Colonic mucosa (tissue), 4 donors: ENCODE measurements around the gene MBD3. TPM values are rescaled to one million over a fixed set of nuclear protein-coding genes. Genes with fewer than 3 reads are reported as not detected.

Source experiments
- DNase-seq: peaks from one replicate; pipeline ENCODE4 v3.0.0-alpha.2; 2020
- H3K27ac ChIP-seq: fragments of 200-600 bp; one replicate; pipeline ENCODE4 v1.8.0; 2021
- H3K27me3 ChIP-seq: fragments of 200-600 bp; one replicate; pipeline ENCODE4 v1.8.0; 2021
- H3K36me3 ChIP-seq: fragments of 200-600 bp; one replicate; pipeline ENCODE4 v1.8.0; 2021
- H3K4me1 ChIP-seq: fragments of 200-600 bp; one replicate; pipeline ENCODE4 v1.8.0; 2021; ENCODE audit warnings: mild to moderate bottlenecking
- H3K4me3 ChIP-seq: fragments of 200-600 bp; one replicate; pipeline ENCODE4 v1.8.0; 2021
- H3K9ac ChIP-seq, 2 donors: one replicate each; pipeline ENCODE4 v1.7.0; 2013; ENCODE audit warnings: control low read depth in 2 of 2, low read depth in 2 of 2, low read length in 2 of 2
- H3K9me3 ChIP-seq: fragments of 200-600 bp; one replicate; pipeline ENCODE4 v1.8.0; 2021
- intact Hi-C: fragments of 100-400 bp; cut with DNase I; formaldehyde crosslinking; loops from one replicate; pipeline ENCODE4 v1.14.1; 2022
- total RNA-seq, 2 donors: library from RNA; stranded (reverse); fragmentation: NEBNext Ultra II Directional in 1 of 2; extraction: Animal tissue kit (Norgen Biotek cat#: 25700) in 1 of 2; gene quantifications; one replicate each; pipeline ENCODE4 v1.2.1, GENCODE V29; 2021
- TF ChIP-seq, protein P1 (sequence below): fragments of 200-600 bp; IDR thresholded peaks from one replicate; pipeline ENCODE4 v1.8.0; 2022; ENCODE audit warnings: antibody characterized with exemption, mild to moderate bottlenecking
- donor health status: healthy.
- donor health status: DM: no; HTN: no; CAD: no.
- donor health status: DM: no; HTN: no; CAD: no.

MBD3 gene
- total RNA-seq, 2 donors from 2014 or later = 44.9 to 109 TPM

DNA sequence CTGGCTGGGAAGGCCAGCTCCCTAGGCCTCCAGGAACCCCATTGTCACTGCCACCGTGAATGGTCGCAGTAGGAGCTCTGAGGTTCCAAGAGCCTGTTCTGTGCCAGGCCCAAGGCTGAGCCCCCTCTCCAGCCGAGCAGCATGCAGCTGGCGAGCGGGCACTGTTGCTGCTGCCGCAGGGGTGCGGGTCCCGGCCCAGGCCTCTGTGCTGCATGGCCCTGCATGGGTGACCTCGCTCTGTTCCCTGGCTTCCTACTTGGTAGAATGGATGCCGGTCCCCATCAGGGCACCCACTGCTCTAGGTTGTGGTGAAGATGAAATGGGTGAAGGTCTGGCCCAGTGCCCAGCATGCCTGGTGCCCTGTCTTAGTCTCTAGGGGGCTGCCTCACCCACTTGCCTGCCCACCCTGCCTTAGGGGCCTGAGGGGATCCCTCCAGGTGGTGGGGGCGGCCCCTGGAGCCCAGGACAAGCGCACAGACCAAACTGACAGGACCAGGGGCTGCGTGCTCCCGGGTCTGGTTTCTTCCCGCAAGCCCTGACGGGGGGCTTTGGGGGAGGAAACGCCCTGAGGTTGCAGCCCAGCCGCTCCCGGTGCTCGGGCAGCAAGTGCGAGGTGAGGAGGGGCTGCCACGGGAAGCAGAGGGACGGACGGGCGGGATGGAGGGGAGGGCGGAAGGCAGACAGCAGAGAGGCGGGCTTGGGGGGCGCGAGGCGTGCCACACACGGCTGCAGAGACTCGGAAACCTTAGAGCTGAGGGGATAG, 21.3 kb upstream of the MBD3 start:
- TF ChIP-seq, protein P1, sequence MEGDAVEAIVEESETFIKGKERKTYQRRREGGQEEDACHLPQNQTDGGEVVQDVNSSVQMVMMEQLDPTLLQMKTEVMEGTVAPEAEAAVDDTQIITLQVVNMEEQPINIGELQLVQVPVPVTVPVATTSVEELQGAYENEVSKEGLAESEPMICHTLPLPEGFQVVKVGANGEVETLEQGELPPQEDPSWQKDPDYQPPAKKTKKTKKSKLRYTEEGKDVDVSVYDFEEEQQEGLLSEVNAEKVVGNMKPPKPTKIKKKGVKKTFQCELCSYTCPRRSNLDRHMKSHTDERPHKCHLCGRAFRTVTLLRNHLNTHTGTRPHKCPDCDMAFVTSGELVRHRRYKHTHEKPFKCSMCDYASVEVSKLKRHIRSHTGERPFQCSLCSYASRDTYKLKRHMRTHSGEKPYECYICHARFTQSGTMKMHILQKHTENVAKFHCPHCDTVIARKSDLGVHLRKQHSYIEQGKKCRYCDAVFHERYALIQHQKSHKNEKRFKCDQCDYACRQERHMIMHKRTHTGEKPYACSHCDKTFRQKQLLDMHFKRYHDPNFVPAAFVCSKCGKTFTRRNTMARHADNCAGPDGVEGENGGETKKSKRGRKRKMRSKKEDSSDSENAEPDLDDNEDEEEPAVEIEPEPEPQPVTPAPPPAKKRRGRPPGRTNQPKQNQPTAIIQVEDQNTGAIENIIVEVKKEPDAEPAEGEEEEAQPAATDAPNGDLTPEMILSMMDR = no peak
- Histone ChIP-seq H3K9ac (no peak overlapping the region), H3K36me3 (peaks cover 4% of the 10 kb centered on the region), H3K4me1 (no peaks in the 10 kb centered on the region), H3K9me3 (no peaks in the 10 kb centered on the region), H3K27me3 (no peaks in the 10 kb centered on the region), H3K27ac (no peak overlapping the region), H3K4me3 (no peak overlapping the region)
- no peak for DNase-seq
- intact Hi-C loops = no loop called here

DNA sequence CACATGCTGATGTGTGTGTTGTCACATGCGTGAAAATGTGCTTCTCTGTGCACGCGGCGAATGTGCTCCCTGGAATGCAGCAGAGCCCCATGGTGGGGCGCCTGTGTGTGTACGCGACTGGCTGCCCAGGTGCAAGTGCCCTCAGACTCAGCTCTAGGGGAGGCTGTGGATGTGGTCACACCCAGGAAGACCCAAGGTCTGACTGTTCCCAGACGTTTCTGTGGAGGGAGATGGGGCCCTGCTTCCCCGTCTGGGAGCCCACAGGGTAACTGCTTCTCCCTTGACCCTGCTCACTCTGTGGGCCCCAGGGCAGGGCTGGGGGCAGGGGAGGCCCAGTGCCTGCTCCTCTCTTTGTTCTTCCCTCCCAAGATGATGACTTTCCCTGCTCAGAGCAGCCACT, 20.5 kb upstream of the MBD3 start:
- DNase-seq = no peak
- Histone ChIP-seq H3K36me3 (peaks cover 4% of the 10 kb centered on the region), H3K4me3 (no peak overlapping the region), H3K27ac (no peak overlapping the region), H3K4me1 (no peaks in the 10 kb centered on the region), H3K27me3 (no peaks in the 10 kb centered on the region), H3K9me3 (no peaks in the 10 kb centered on the region), H3K9ac (no peak overlapping the region)
- TF ChIP-seq, protein P1 = no peak
- intact Hi-C loops = no loop called here

DNA sequence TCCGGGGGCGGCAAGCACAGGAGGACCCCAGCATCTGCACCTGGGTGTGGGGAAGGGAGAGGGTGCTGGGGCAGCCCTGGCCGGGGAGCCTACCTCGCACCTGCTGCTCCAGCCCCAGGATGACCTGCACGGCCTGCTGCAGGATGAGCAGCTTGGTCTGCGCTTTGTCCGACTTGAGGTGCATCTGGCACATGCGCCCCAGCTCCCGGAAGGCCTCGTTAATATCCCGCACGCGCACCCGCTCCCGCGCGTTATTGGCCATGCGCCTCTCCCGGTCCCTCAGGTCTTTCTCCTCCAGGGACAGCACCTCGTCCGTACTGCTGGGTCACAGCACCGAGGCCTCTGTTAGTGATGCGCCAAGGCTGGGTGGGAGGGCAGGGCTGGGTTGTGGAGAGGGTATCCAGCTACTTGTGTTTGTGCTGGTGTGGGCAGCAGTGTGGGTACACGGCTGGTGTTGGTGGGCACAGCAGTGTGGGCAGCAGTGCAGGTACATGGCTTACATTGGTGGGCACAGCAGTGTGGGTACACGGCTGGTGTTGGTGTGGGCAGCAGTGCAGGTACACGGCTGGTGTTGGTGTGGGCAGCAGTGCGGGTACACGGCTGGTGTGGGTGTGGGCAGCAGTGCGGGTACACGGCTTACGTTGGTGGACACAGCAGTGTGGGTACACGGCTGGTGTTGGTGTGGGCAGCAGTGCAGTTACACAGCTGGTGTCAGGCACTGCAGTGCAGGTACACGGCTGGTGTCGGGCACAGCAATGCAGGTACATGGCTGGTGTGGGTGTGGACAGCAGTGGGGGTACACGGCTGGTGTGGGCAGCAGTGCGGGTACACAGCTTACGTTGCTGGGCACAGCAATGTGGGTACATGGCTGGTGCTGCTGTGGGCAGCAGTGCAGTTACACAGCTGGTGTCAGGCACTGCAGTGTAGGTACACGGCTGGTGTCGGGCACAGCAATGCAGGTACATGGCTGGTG, 19.7 kb upstream of the MBD3 start:
- Histone ChIP-seq H3K27ac (no peak overlapping the region), H3K9ac (no peak overlapping the region), H3K27me3 (no peaks in the 10 kb centered on the region), H3K9me3 (no peaks in the 10 kb centered on the region), H3K4me3 (no peak overlapping the region), H3K36me3 (peaks cover 4% of the 10 kb centered on the region), H3K4me1 (no peaks in the 10 kb centered on the region)
- intact Hi-C loops = no loop called here
- TF ChIP-seq, protein P1 = no peak
- no peak for DNase-seq

DNA sequence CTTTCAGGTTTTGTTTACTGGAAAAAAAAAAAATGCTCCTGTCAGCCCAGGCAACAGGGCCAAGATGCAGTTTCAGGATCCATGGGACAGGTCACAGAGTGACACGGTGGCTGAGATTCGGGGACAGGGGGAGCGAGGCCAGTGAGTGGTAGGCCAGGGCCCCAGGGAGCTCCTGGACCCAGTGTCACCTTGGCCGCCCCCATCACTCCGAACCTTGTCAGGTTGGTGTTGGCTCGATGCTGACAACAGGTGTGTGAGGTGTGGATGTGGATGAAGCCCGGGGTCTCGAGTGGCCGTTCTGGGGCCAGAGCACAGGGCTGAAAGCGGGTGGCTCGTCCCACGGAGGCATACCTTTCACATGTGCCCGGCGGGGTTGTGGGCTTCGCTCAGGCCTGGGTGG, 18.7 kb upstream of the MBD3 start:
- no peak overlapping the region for H3K9ac ChIP-seq
- H3K36me3 ChIP-seq = peaks cover 4% of the 10 kb centered on the region

DNA sequence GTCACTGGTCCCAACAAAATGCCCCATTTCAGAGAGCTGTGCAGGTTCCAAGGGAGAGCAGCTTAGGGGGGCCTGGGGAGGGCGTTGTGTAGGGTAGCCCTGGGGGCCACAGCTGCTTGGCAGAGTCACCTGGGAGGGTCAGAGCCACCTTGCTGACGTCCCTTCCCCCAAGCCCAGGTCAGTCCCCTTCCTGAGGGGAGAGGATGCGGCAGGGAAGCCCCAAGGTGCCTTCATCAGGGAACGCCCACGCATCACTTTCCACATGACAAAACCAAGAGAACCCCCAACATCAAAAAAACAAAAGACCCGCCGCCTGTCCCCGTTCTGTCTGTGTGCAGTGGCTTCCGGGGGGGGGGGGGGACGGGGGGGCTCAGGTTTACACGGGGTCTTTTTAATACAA, 17.9 kb upstream of the MBD3 start:
- H3K4me3 ChIP-seq = no peak overlapping the region
- no peaks in the 10 kb centered on the region for H3K9me3 ChIP-seq
- H3K36me3 ChIP-seq = peaks cover 4% of the 10 kb centered on the region
- H3K9ac ChIP-seq = no peak overlapping the region
- intact Hi-C loops = no loop called here
- H3K27ac ChIP-seq = no peak overlapping the region
- DNase-seq = no peak
- no peaks in the 10 kb centered on the region for H3K4me1 ChIP-seq
- TF ChIP-seq, protein P1 = no peak
- H3K27me3 ChIP-seq = no peaks in the 10 kb centered on the region

More for the DNA sequence above, 18.7 kb upstream of the MBD3 start:
- intact Hi-C loops = no loop called here
- H3K27ac ChIP-seq = no peak overlapping the region
- no peaks in the 10 kb centered on the region for H3K4me1 ChIP-seq
- no peak for DNase-seq
- TF ChIP-seq, protein P1 = no peak
- H3K9me3 ChIP-seq = no peaks in the 10 kb centered on the region
- H3K27me3 ChIP-seq = no peaks in the 10 kb centered on the region
- H3K4me3 ChIP-seq = no peak overlapping the region
